T-helper 2 cell treated with Interferon-gamma antibody and Interleukin-4, amounts not matched to agents 5 μg/mL and 100 μg/mL, for 36 hours (primary cell): ENCODE data around the gene CAMTA1.
A peak's percentile ranks its signal among the peaks of the same experiment; 100 is the strongest.

Experiments used
- DNase-seq: peaks from one replicate; pipeline ENCODE4 v3.0.0; 2021; ENCODE audit warnings: low spot score
- H3K27ac Mint-ChIP-seq: one replicate; pipeline ENCODE4 v1.8.0; 2021; ENCODE audit warnings: mild to moderate bottlenecking, mixed read lengths
- H3K27me3 Mint-ChIP-seq: one replicate; pipeline ENCODE4 v1.8.0; 2021; ENCODE audit warnings: low read depth, mixed read lengths
- H3K36me3 Mint-ChIP-seq: one replicate; pipeline ENCODE4 v1.8.0; 2021; ENCODE audit warnings: low read depth, mixed read lengths
- H3K4me1 Mint-ChIP-seq: one replicate; pipeline ENCODE4 v1.8.0; 2021; ENCODE audit warnings: low read depth, mixed read lengths
- H3K4me3 Mint-ChIP-seq: one replicate; pipeline ENCODE4 v1.8.0; 2022; ENCODE audit warnings: mild to moderate bottlenecking, moderate library complexity, mixed read lengths
- H3K9me3 Mint-ChIP-seq: one replicate; pipeline ENCODE4 v1.8.0; 2021; ENCODE audit warnings: mixed read lengths

The CAMTA1 gene

GRCh38 chr1:6989212-6990159 is 204.2 kb downstream of the CAMTA1 start:
- H3K27me3 Mint-ChIP-seq = peaks cover 10% of the 10 kb centered on the region
- H3K36me3 Mint-ChIP-seq = no peaks in the 10 kb centered on the region
- H3K4me3 Mint-ChIP-seq = no peak overlapping the region
- no peak for DNase-seq
- no peaks in the 10 kb centered on the region for H3K9me3 Mint-ChIP-seq
- H3K4me1 Mint-ChIP-seq = no peaks in the 10 kb centered on the region
- H3K27ac Mint-ChIP-seq = no peak overlapping the region

- Mint-ChIP-seq H3K4me3 (no peak overlapping the region), H3K27ac (no peak overlapping the region), H3K4me1 (no peaks in the 10 kb centered on the region), H3K27me3 (peaks cover 15% of the 10 kb centered on the region), H3K9me3 (no peaks in the 10 kb centered on the region), H3K36me3 (no peaks in the 10 kb centered on the region)
- no peak for DNase-seq
These were observed 206.0 kb downstream of the CAMTA1 start for GRCh38 chr1:6991266-6991665.

- H3K4me1 Mint-ChIP-seq = no peaks in the 10 kb centered on the region
- DNase-seq = no peak
- H3K27ac Mint-ChIP-seq = no peak overlapping the region
- H3K4me3 Mint-ChIP-seq = no peak overlapping the region
- peaks cover 15% of the 10 kb centered on the region for H3K27me3 Mint-ChIP-seq
- H3K9me3 Mint-ChIP-seq = no peaks in the 10 kb centered on the region
- H3K36me3 Mint-ChIP-seq = no peaks in the 10 kb centered on the region
These were observed 210.5 kb downstream of the CAMTA1 start for GRCh38 chr1:6995789-6996188.

GRCh38 chr1:6996371-6996770 is 211.1 kb downstream of the CAMTA1 start:
- peaks cover 15% of the 10 kb centered on the region for H3K27me3 Mint-ChIP-seq
- no peaks in the 10 kb centered on the region for H3K36me3 Mint-ChIP-seq
- H3K27ac Mint-ChIP-seq = no peak overlapping the region
- H3K4me1 Mint-ChIP-seq = no peaks in the 10 kb centered on the region
- no peaks in the 10 kb centered on the region for H3K9me3 Mint-ChIP-seq
- DNase-seq = peak; percentile 7
- H3K4me3 Mint-ChIP-seq = no peak overlapping the region

GRCh38 chr1:6996866-6997265 is 211.6 kb downstream of the CAMTA1 start:
- Mint-ChIP-seq H3K4me1 (no peaks in the 10 kb centered on the region), H3K4me3 (no peak overlapping the region), H3K27ac (no peak overlapping the region), H3K9me3 (no peaks in the 10 kb centered on the region), H3K27me3 (peaks cover 15% of the 10 kb centered on the region), H3K36me3 (no peaks in the 10 kb centered on the region)
- no peak for DNase-seq

- Mint-ChIP-seq H3K4me1 (no peaks in the 10 kb centered on the region), H3K36me3 (no peaks in the 10 kb centered on the region), H3K27me3 (peaks cover 10% of the 10 kb centered on the region), H3K4me3 (no peak overlapping the region), H3K27ac (no peak overlapping the region), H3K9me3 (no peaks in the 10 kb centered on the region)
- no peak for DNase-seq
These were observed 213.0 kb downstream of the CAMTA1 start for GRCh38 chr1:6998267-6998666.

- no peak for DNase-seq
- Mint-ChIP-seq H3K27me3 (peaks cover 4% of the 10 kb centered on the region), H3K36me3 (no peaks in the 10 kb centered on the region), H3K4me3 (no peak overlapping the region), H3K27ac (no peak overlapping the region), H3K9me3 (no peaks in the 10 kb centered on the region), H3K4me1 (no peaks in the 10 kb centered on the region)
These were observed 214.6 kb downstream of the CAMTA1 start for GRCh38 chr1:6999826-7000225.

GRCh38 chr1:7000720-7001119 is 215.5 kb downstream of the CAMTA1 start:
- Mint-ChIP-seq H3K4me3 (no peak overlapping the region), H3K4me1 (no peaks in the 10 kb centered on the region), H3K27me3 (peaks cover 2% of the 10 kb centered on the region), H3K27ac (no peak overlapping the region), H3K36me3 (no peaks in the 10 kb centered on the region), H3K9me3 (no peaks in the 10 kb centered on the region)
- DNase-seq = no peak

- no peak for DNase-seq
- H3K4me3 Mint-ChIP-seq = no peak overlapping the region
- no peaks in the 10 kb centered on the region for H3K27me3 Mint-ChIP-seq
- no peaks in the 10 kb centered on the region for H3K36me3 Mint-ChIP-seq
- H3K9me3 Mint-ChIP-seq = no peaks in the 10 kb centered on the region
- no peak overlapping the region for H3K27ac Mint-ChIP-seq
- H3K4me1 Mint-ChIP-seq = no peaks in the 10 kb centered on the region
These were observed 217.5 kb downstream of the CAMTA1 start for GRCh38 chr1:7002728-7003127.

- DNase-seq = no peak
- Mint-ChIP-seq H3K4me1 (no peaks in the 10 kb centered on the region), H3K27me3 (no peaks in the 10 kb centered on the region), H3K4me3 (no peak overlapping the region), H3K36me3 (no peaks in the 10 kb centered on the region), H3K9me3 (no peaks in the 10 kb centered on the region), H3K27ac (no peak overlapping the region)
These were observed 218.4 kb downstream of the CAMTA1 start for GRCh38 chr1:7003676-7004075.

GRCh38 chr1:7004181-7004580 is 218.9 kb downstream of the CAMTA1 start:
- Mint-ChIP-seq H3K4me3 (no peak overlapping the region), H3K36me3 (no peaks in the 10 kb centered on the region), H3K27ac (no peak overlapping the region), H3K9me3 (no peaks in the 10 kb centered on the region), H3K27me3 (no peaks in the 10 kb centered on the region), H3K4me1 (no peaks in the 10 kb centered on the region)
- DNase-seq = no peak

- no peaks in the 10 kb centered on the region for H3K4me1 Mint-ChIP-seq
- DNase-seq = no peak
- H3K36me3 Mint-ChIP-seq = no peaks in the 10 kb centered on the region
- H3K27ac Mint-ChIP-seq = no peak overlapping the region
- no peaks in the 10 kb centered on the region for H3K27me3 Mint-ChIP-seq
- H3K9me3 Mint-ChIP-seq = no peaks in the 10 kb centered on the region
- no peak overlapping the region for H3K4me3 Mint-ChIP-seq
These were observed 220.5 kb downstream of the CAMTA1 start for GRCh38 chr1:7005762-7006161.

- H3K4me3 Mint-ChIP-seq = no peak overlapping the region
- DNase-seq = no peak
- no peak overlapping the region for H3K27ac Mint-ChIP-seq
- no peaks in the 10 kb centered on the region for H3K27me3 Mint-ChIP-seq
- H3K36me3 Mint-ChIP-seq = no peaks in the 10 kb centered on the region
- no peaks in the 10 kb centered on the region for H3K9me3 Mint-ChIP-seq
- no peaks in the 10 kb centered on the region for H3K4me1 Mint-ChIP-seq
These were observed 222.0 kb downstream of the CAMTA1 start for GRCh38 chr1:7006996-7007871.

- Mint-ChIP-seq H3K36me3 (no peaks in the 10 kb centered on the region), H3K27ac (no peak overlapping the region), H3K9me3 (no peaks in the 10 kb centered on the region), H3K4me3 (no peak overlapping the region), H3K27me3 (no peaks in the 10 kb centered on the region), H3K4me1 (no peaks in the 10 kb centered on the region)
- DNase-seq = no peak
These were observed 222.6 kb downstream of the CAMTA1 start for GRCh38 chr1:7007902-7008301.
